Kidney (tissue), 14 donors: ENCODE results near the gene SLC6A2. TPM values are rescaled to one million over a fixed set of nuclear protein-coding genes. Genes with fewer than 3 reads are reported as not detected.

ENCODE experiments used
- DNase-seq, 5 donors: peaks; one replicate each; pipeline ENCODE4 v3.0.0-alpha.2; 2013 to 2020
- FAIRE-seq: peaks from 2 replicates; lab custom pipeline; 2012; peaks lifted over from hg19 to GRCh38; lab: Jason Lieb, UNC
- H3K27ac ChIP-seq, 2 donors: one replicate each; pipeline ENCODE4 v1.7.0; 2013; ENCODE audit warnings: low read depth in 2 of 2, low read length in 2 of 2, inconsistent platforms in 1 of 2
- H3K27me3 ChIP-seq: one replicate; pipeline ENCODE4 v1.7.1; 2013; ENCODE audit warnings: low read length, inconsistent platforms; ENCODE audit not compliant: control insufficient read depth, insufficient read depth
- H3K36me3 ChIP-seq, 3 donors: one replicate each; pipeline versions ENCODE4 v1.7.0 to v1.7.1; 2013; ENCODE audit warnings: low read length in 3 of 3, control low read depth in 1 of 3, inconsistent platforms in 1 of 3; ENCODE audit not compliant: insufficient read depth in 3 of 3, control insufficient read depth in 2 of 3
- H3K4me1 ChIP-seq, 3 donors: one replicate each; pipeline versions ENCODE4 v1.7.0 to v1.7.1; 2013; ENCODE audit warnings: low read length in 3 of 3, inconsistent platforms in 1 of 3, low read depth in 1 of 3; ENCODE audit not compliant: control insufficient read depth in 2 of 3, insufficient read depth in 2 of 3
- H3K4me3 ChIP-seq, 3 donors: one replicate each; pipeline versions ENCODE4 v1.7.0 to v1.8.1; 2013; ENCODE audit warnings: low read length in 3 of 3, control low read depth in 1 of 3, inconsistent platforms in 1 of 3
- H3K9ac ChIP-seq, 3 donors: one replicate each; pipeline versions ENCODE4 v1.7.0 to v1.7.1; 2013; ENCODE audit warnings: low read length in 3 of 3, control low read depth in 1 of 3, inconsistent platforms in 1 of 3
- H3K9me3 ChIP-seq, 3 donors: one replicate each; pipeline versions ENCODE4 v1.7.0 to v1.7.1; 2013; ENCODE audit warnings: low read length in 3 of 3, control low read depth in 1 of 3, inconsistent platforms in 1 of 3; ENCODE audit not compliant: control insufficient read depth in 2 of 3, insufficient read depth in 1 of 3
- intact Hi-C: fragments of 100-400 bp; cut with DNase I; formaldehyde crosslinking; loops from one replicate; pipeline ENCODE4 v1.11.1; 2022
- polyA plus RNA-seq: library from polyadenylated mRNA; stranded (reverse); fragments of 350-450 nt; fragmentation: Illumina TruSeq; extraction: RNeasy Lipid Tissue Mini Kit (QIAGEN cat#74804); gene quantifications from one replicate; pipeline ENCODE4 v1.2.3, GENCODE V29; 2014; ENCODE audit warnings: low read depth, low replicate concordance; ENCODE audit not compliant: insufficient read depth
- total RNA-seq: library from RNA; stranded (reverse); fragmentation: NEBNext Ultra II Directional; extraction: Animal tissue kit (Norgen Biotek cat#: 25700); gene quantifications from one replicate; pipeline ENCODE4 v1.2.1, GENCODE V29; 2021
- TF ChIP-seq, protein P1 (sequence below): IDR thresholded peaks from 3 replicates; pipeline ENCODE4 v1.5.1; 2012; ENCODE audit warnings: mild to moderate bottlenecking, moderate library complexity, borderline replicate concordance; ENCODE audit not compliant: insufficient read depth; ENCODE audit errors: extremely low read depth
- donor health status: control.
- donor health status: control.
- donor health status: control.
- donor health status: control.
- donor health status: control.
- donor health status: DM: yes; HTN: yes; CAD: no.
- donor health status: Normal renal cell carcinoma (clear cell type).

The SLC6A2 gene
- total and polyA plus RNA-seq, 2 donors from 2014 or later: 0.09 to 0.73 TPM

DNA sequence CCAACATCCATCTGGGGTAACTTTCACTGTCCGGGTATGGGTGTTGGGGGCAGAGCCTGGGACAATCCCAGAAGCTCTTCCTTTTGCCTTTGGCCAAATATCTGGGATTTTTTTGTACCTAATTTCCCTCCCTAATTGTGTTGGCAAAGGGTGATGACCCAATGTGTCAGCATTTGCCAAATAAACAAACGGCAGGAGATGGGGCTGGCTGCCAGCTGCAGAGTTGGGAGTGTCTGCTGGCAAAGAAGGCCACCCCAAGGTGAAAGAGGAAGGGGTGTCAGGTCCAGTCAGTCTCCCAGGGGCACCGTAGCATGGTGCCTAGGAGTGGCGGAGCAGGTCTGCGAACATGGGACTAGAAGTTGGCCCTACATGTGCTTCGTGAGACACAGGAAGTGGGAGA is 73.0 kb downstream of the SLC6A2 start:
- no peak for DNase-seq
- H3K9me3 ChIP-seq: no peaks in the 10 kb centered on the region
- H3K27me3 ChIP-seq: no peaks in the 10 kb centered on the region
- H3K36me3 ChIP-seq: no peaks in the 10 kb centered on the region
- no peak overlapping the region for H3K4me3 ChIP-seq
- TF ChIP-seq, protein P1, sequence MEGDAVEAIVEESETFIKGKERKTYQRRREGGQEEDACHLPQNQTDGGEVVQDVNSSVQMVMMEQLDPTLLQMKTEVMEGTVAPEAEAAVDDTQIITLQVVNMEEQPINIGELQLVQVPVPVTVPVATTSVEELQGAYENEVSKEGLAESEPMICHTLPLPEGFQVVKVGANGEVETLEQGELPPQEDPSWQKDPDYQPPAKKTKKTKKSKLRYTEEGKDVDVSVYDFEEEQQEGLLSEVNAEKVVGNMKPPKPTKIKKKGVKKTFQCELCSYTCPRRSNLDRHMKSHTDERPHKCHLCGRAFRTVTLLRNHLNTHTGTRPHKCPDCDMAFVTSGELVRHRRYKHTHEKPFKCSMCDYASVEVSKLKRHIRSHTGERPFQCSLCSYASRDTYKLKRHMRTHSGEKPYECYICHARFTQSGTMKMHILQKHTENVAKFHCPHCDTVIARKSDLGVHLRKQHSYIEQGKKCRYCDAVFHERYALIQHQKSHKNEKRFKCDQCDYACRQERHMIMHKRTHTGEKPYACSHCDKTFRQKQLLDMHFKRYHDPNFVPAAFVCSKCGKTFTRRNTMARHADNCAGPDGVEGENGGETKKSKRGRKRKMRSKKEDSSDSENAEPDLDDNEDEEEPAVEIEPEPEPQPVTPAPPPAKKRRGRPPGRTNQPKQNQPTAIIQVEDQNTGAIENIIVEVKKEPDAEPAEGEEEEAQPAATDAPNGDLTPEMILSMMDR: no peak
- no peak for FAIRE-seq
- H3K27ac ChIP-seq: no peak overlapping the region
- H3K4me1 ChIP-seq: no peaks in the 10 kb centered on the region
- intact Hi-C loops: no loop called here
- H3K9ac ChIP-seq: no peak overlapping the region

DNA sequence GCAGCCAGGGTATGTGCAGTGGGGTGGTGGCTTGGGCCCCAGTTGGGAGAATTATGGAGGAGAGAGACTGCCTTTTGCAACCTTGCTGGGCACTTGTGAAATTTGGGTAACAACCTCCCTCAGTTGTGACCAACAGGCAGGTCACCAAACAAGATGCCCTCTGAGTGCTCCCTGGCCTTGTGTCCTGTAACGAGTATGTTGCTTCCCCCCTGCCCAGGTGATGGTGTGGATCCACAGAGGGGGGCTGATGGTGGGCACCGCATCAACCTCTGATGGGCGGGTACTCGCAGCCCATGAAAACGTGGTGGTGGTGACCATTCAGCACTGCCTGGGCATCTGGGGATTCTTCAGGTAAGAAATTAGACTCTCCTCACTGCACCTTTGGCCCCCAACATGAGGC is 74.3 kb downstream of the SLC6A2 start:
- Histone ChIP-seq H3K27ac (no peak overlapping the region), H3K27me3 (no peaks in the 10 kb centered on the region), H3K4me1 (no peaks in the 10 kb centered on the region), H3K9me3 (no peaks in the 10 kb centered on the region), H3K9ac (no peak overlapping the region), H3K4me3 (no peak overlapping the region), H3K36me3 (no peaks in the 10 kb centered on the region)
- FAIRE-seq: no peak
- TF ChIP-seq, protein P1: no peak
- no peak for DNase-seq
- intact Hi-C loops: no loop called here

DNA sequence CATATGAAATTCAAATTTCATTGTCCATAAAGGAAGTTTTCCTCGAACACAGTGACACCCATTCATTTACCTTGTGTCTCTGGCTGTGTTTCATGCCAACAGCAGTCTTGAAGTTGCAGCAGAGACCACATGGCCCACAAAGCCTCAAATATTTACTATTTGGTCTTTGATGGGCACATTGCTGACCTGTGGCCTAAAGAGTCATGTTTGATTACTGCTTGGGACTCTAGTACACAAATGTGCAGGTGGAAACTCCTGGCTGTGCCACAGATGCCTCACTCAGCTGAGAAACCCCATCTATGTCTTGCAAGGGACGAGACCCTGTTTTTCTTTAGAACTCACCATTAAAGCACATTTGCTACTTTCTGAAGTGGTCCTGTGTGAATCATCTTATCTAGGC is 76.7 kb downstream of the SLC6A2 start:
- no peak overlapping the region for H3K4me3 ChIP-seq
- H3K9me3 ChIP-seq: no peaks in the 10 kb centered on the region
- no peaks in the 10 kb centered on the region for H3K36me3 ChIP-seq
- H3K27me3 ChIP-seq: no peaks in the 10 kb centered on the region
- H3K27ac ChIP-seq: no peak overlapping the region
- H3K9ac ChIP-seq: no peak overlapping the region
- H3K4me1 ChIP-seq: no peaks in the 10 kb centered on the region
- TF ChIP-seq, protein P1: no peak
- intact Hi-C loops: no loop called here
- DNase-seq: no peak
- no peak for FAIRE-seq

DNA sequence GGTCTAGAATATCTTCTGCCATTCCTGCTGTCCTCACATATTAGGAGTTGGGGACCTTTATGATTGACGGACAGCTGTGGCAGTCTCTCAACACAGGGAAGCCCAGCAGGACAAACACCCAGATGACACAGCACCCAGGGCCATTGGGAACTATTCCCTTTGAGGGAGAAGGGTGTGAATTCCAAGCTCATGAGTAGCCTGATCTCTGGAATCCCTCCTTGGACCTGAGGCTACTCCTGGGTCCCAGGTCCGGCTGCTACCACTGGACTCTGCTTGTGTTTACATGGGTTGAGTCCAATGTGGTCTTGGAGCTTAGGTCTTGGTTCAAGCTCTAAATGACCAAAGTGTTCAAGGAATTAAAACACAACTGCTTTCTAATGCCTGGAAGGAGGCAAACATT is 78.9 kb downstream of the SLC6A2 start:
- DNase-seq (no peak), FAIRE-seq (no peak)
- intact Hi-C loops: no loop called here
- Histone ChIP-seq H3K9ac (no peak overlapping the region), H3K4me1 (no peaks in the 10 kb centered on the region), H3K27me3 (no peaks in the 10 kb centered on the region), H3K9me3 (no peaks in the 10 kb centered on the region), H3K27ac (no peak overlapping the region), H3K4me3 (no peak overlapping the region), H3K36me3 (no peaks in the 10 kb centered on the region)
- TF ChIP-seq, protein P1: no peak
